ENCODE results near the gene TOMM5. TPM values are rescaled to one million over a fixed set of nuclear protein-coding genes. Genes with fewer than 3 reads are reported as not detected.
A peak's percentile ranks its signal among the peaks of the same experiment; 100 is the strongest.

The TOMM5 gene
- total RNA-seq (2014; rRNA removed) = 167 and 190 TPM in 2 replicates
- 186 TPM for polyA plus RNA-seq (2012)

DNA sequence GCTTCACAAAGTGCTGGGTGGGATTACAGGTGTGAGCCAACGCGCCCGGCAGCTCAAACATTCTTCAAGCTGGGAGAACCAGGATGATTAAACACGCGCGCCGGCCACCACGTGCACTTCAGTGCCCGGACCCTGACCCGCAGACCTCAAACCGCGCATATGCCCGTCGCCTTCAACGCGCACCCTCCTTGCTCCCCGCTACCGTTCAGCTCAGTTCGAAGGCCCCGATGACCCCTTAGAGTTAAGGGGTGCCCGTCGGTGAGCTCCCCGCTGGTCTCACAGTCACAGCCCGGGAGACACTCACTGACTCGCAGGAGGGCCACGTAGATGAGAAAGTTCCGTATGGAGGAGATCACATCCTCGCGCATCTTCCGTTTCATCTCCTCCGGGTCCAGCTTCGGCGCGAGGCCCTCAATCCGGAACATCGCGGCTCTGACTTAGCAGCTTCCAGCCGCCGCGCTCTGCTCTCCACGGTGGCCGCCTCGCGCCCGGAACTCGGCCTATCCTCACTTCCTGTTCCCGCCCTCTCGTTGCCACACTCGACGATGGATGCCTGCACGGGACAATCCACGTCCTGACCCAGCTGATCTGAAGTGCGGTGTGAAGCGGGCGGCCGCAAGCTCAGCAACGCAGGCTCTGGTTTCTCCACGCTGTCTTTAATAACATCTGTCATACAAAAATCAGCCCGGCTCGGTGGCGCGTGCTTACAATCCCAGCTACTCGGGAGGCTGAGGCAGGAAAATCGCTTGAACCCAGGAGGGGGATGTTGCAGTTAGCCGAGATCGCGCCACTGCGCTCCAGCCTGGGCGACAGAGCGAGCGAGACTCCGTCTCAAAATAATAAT, at the start of gene TOMM5:
TSS of gene TOMM5 (minus strand) at position 490 of the 844 bp plus-strand sequence. CDS start at position 425, 65 bp downstream.
- peak; percentile 92 for DNase-seq (ENCODE audit: low read depth)

DNA sequence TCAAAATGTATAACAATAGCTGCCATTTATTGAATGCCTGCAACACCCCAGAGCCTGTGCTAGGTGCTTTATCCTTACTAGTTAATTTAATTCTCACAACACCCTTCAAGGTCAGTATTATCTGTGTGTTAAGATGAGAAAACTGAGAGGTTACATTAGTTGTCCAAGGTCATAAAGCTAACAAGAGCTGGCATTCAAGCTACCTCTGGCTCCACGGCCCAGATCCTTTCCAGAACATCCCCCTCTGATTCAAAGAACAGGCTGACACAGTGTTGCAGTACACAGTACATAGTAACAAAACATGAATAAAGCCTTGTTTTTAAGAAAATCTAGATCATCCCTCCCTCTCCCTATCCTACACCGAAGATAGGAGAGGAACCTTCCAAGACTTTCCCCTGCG, 48.9 kb upstream of the TOMM5 start:
- no peak for DNase-seq (ENCODE audit: low read depth)

DNA sequence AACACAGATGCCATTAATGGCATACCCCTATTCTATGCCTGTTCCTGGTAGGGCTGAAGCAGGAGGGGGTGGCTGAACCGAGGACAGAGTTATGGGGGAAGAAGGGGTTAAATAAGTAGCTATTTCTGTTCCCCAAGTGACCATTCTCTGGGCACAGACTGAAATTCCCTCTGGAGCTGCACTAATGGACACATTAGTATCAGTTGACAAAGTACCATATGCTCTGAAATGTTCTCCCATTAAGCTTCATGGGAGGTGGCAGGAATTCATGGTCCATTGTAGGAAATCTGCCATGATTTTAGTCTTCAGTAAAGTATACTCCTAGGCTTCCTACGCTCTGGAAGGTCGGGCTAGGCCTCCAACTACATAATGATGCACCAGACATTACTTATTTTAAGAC, 47.8 kb upstream of the TOMM5 start:
- DNase-seq (ENCODE audit: low read depth) = no peak

DNA sequence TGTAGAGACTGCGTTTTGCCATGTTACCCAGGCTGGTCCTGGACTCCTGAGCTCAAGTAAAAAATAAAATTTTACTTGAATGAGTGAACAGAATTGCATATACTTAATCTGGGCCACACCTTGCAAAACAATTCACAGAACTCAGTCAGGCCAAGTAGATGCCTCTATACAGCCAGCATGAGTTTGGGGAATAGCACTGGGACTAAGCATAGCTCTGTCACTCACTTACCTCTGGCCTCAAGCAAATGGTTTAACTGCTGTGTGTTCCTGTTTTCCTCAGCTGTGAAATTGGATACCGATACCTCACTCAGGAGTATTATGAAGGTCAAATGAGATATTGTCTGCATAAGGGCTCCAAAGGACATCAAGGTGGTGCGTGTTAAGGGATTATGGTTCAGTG, 47.4 kb upstream of the TOMM5 start:
- DNase-seq (ENCODE audit: low read depth) = no peak

DNA sequence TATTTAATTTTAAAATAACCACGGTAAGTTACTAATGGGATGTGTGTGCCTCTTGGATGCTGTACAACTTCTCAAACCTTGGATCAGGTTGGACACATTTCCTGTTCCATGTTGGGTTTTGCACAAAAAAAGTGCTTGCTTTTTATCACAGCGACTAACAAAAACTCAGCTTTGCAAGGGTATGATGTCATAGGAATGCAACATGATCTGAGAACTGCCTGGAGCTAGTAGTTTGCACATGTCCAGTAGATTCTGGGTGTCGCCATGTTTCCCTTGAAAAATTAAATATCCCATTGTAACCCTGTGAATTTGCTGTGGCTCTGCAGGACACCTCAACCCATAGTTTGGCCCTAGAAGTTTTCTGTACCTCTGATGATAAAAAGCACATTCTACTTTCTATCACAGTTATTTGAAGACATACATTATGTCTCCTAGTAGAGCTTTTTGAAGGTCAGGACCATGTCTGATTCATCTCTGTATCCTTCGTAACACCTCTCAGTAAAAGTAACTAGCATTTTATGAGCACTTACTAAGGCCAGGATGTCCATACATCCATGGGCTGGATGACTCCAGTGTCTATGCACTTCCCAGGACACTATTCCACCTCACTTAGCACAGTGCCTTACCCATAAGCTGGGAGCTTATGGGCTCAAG, 46.8 kb upstream of the TOMM5 start:
- peak; percentile 37 for DNase-seq (ENCODE audit: low read depth)

DNA sequence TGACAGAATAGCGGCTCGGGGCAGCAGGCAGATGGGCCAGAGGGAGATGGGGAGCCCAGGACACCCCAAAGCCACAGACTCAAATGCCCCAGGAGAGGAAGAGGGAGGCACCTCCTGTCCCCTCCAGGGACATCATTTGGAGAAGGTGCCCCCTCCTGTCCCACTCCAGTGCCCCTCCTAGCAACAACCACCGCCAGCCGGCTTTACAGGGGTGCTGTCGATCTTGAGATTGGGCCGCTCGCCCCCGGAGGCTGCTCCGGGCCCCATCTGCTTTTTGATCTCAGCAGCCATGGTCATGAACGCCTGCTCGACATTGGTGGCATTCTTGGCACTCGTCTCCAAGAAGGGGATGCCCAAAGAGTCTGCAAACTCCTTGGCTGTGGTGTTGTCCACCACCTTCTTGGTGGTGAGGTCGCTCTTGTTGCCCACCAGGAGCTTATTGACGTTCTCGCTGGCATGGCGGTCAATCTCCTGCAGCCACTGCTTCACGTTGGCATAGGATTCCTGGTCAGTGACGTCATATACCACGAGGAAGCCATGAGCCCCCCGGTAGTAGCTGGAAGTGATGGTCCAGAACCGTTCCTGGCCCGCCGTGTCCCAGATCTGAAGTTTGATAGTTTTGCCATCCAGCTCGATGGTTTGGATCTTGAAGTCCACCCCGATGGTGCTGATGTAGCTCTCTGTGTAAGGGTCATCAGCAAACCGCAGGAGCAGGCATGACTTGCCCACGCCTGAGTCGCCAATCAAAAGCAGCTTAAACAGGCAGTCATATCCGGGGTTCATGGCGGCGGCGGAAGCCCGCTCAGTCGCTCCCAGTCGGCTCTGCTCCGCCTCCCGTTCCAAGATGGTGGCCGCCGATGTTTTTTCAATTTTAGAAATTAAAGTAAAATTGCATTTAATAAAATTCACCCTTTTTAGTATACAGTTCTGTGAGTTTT, 44.4 kb upstream of the TOMM5 start:
- DNase-seq (ENCODE audit: low read depth) = no peak

DNA sequence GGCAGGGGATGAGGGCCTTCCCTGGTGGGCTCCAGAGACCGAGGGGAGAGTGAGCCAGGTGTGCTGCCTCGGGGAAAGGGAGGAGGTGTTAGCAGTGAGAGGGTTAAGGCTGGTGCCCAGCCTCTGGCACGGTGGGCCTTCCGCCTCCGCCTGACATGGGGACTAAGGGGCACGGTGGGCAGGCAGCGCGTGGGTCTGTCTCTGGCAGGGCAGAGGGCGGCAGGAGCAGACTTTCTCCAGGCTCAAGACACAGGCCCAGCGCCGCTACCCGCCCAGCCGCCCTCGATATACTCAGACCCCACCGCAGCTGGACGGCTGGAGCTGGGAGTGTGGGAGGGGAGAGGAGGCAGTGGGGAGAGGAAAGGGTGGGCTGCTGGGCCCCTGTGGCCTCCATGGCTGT, 43.4 kb upstream of the TOMM5 start:
- DNase-seq (ENCODE audit: low read depth) = no peak

DNA sequence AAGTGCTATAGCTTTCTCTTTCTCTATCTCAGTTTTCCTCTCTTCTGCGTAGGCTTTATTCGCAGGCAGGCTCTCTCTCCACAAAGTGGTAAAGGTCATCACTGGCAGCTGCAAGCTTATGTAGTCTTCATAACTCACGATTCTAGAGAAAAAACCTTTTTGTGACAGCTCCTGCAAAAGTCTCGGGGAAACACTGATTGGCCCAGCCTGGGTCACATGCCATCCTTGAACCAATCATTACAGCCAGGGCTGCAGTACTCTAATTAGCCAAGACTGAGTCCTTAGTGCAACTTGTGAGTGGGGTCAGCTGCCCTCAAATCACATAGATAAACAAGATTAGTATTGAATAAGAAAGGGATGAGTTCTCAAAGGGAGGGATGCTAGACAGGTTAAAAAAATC, 40.1 kb upstream of the TOMM5 start:
- peak; percentile 28 for DNase-seq (ENCODE audit: low read depth)

DNA sequence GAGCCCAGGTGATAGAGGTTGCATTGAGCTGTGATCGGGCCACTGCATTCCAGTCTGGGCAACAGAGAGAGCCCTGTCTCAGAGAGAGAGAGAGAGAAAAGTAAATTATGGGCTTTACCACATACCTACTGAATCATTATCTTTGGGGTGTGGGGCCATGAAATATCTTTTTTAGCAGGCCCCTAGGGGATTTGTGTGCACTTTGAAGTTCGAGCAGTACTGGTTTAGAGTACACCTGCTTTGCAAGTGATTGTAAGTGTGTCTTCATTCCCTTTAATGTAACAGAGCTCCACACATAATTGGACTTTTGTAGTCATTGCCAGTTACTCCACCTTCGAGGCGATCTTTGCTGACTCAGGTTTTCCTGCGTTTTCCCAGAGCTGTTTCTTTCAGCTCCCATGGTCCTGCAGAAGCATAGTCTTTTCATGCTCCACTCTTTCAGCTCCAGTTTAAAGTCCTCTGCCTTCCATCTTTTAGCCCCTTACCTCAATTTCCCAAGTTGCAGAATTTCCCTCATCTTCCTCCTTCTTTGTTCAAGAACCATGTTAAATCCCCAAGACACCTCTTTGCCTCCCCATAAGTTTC, 34.4 kb upstream of the TOMM5 start:
- DNase-seq (ENCODE audit: low read depth) = no peak

DNA sequence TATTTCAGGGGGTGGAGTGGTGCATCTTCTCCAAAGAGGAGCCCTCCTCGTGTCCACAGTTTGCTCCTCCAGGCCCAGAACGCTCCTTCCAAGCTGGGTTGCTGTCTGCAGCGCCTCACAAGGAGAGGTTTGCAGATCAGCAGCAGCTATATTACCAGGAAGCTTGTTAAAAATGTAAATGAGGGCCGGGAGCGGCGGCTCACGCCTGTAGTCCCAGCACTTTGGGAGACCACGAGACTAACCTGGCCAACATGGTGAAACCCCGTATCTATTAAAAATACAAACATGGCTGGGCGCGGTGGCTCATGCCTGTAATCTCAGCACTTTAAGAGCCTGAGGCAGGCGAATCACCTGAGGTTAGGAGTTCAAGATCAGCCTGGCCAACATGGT, 33.4 kb upstream of the TOMM5 start:
- no peak for DNase-seq (ENCODE audit: low read depth)

DNA sequence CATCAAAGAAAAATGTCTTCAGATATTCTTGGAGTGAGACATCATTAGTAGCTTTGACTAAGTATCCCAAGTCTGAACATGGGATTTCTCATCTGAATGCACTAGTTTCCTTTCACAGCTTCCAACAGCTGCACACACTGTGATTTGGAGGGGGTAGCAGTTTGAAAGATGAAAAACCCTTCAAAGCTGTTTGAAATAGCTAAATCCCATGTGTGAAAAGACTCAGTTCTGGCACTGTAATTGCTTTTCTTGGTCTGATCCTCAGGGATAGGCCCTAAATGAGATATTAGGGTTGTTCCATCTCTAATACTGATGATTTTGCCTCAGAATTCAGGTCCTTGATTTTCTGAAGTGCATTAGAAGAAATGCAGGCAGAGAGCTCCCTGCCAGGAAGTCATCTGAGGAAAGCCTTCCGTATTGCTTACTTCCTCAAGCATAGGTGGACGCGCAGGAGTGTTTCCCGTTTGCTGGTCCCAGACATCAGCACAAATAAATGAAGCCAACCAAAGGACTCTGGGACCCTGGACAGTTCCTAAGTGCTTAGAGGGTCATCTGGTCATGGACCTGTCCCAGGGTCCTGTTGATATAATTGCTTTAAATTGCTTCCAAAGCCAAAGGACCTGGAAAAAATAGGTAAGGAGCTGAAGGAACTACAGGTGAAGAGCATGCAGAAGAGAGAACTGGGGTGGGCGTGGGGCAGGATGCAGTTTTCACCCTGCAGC, 32.8 kb upstream of the TOMM5 start:
- DNase-seq (ENCODE audit: low read depth) = no peak

DNA sequence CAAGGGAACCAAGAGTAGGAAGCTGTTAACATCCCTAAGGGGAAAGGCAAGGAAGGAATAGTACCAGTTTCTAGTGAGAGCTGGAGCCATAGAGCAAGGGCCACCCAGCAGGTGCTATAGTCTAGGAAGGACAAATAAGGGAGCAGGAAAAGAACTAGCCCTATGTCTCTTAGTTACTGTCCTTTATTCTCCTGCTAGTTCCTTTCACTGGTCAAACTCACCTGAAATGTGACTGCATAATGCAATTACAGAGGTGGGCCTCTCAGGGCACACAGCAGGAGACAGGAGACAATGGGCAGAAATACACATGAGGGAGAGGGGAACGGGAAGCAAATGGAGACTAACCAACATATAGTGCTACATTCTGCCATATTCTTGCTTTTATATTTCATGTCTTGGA, 31.7 kb upstream of the TOMM5 start:
- no peak for DNase-seq (ENCODE audit: low read depth)

DNA sequence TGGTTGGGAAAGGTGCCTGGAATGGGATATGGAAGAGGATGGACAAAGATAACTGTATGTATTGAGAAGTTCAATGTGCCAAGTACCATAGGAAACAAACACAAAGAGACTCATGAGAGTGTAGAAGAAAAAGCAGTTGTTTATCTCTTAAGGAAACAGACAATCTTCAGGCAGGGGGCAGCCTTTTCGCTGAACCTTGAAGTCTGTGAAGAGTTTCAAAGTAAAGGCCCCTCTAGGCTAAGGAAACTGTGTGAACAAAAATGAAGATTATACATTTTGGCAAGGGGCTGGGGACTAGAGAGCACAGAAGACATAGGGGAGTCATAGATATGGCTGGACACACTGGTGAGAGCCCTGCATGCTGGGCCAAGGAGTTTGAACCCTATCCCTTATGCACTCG, 30.9 kb upstream of the TOMM5 start:
- DNase-seq (ENCODE audit: low read depth) = no peak

DNA sequence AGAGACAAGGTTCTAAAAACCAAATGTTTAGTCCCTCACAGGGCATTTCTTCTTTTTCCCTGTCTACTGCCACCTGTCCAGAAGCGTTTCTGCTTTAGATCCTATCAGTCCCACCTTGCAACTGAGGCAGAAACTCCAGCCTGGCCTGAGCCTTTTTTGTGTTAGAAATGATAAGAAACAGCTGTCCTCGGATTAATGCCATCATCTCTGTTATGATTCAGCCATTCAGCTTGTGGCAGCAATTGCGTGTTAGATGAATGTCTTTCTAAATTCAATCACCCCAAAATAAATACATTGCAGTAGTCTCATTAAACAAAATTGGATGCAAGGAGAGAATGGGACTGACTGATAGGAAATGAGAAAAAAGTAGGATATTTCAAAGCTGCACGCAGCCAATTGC, 30.1 kb upstream of the TOMM5 start:
- DNase-seq (ENCODE audit: low read depth) = no peak

DNA sequence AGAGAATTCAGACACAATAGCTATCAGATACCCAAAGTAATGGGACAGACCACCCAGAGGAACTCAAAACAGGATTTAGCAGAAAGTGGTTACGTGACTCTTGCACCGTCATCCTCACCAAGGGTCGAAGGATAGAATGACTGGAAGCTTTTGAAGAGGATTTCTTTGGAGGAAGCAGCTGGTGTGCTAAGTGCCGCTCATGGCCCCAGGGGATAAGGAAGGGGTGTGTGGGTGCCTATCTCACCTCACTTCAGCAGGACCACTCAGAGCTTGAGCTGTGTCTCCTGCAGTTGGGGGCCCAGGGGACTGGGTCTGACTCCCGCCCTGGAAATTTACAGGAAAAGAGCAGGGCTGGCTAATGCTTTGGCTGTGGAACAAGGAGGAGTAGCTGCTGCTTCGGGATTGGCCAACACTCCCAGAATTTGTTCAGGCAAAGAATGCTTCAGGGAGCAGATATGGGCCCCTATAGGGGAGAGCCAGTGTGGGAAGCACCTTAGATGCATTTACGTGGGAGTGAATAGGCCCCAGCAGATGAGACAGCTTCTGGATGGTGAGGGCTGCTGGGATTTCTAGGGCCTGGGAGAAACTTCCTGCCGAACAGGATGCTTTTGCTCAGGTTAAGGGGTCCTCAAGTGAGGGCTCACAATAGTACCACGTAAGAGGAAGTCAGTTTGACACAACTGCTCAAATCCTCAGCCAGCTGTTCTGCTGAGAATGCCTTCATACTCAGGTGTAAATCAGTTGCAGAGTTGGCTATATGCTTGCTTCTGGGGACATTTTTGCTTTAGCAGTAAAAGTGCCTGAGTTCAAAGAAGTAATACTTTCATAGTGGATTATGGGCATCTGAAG, 29.1 kb upstream of the TOMM5 start:
- DNase-seq (ENCODE audit: low read depth) = no peak

DNA sequence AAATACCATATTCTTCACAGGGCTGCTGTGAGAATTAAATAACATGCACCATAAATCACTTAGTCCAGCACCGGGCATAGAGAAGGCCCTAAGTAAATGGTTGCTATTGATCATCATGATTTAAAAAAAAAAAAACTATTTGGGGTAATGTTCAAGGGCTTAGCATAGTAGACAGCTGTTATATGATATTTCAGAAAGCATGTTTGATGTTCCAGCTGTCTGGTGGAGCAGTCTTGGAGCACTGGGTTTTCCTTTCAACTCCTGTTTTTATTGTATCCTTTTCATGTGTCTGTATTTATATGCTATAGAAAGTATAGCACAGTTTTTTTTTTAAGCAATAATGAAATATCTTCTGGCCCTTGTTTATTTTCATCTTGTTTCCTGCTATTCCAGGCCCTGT, 28.0 kb upstream of the TOMM5 start:
- peak; percentile 35 for DNase-seq (ENCODE audit: low read depth)

DNA sequence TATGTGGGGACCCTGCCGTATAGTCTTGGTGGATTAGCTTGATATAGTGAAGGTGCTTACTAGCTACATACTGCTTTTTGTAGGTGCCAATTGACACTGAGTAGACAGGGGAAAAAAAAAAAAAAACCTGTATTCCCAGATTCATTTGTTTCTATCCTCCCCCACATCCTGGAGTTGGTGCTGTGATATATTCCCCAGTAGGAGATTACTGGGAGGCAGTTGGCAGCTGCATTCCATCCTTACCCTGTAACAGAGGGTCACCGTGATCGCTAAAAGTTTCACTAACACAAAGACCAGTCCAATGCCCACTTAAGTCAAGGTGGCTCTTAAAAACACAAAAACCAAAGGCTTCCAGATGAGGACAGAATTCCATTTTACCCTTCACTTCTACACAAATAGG, 27.4 kb upstream of the TOMM5 start:
- DNase-seq (ENCODE audit: low read depth) = peak; percentile 31

DNA sequence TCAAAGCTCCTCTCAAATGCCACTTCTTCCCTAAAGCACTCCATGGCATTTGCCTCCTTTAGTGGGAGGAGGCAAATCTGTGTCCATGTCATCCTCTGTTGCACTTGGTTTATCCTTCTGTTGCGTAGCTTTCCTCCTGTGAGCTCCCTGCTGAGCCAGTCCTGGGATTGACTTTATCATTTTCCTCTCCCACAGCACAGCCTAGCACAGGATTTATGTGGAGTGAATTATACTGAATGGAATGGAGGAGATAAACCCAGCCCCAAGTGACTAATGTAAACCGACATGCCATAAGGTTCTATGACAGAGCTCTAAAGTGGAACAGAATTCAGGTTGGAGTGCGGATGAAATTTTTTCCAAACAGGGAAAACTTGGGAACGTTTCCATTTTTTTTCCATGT, 26.4 kb upstream of the TOMM5 start:
- peak; percentile 74 for DNase-seq (ENCODE audit: low read depth)

DNA sequence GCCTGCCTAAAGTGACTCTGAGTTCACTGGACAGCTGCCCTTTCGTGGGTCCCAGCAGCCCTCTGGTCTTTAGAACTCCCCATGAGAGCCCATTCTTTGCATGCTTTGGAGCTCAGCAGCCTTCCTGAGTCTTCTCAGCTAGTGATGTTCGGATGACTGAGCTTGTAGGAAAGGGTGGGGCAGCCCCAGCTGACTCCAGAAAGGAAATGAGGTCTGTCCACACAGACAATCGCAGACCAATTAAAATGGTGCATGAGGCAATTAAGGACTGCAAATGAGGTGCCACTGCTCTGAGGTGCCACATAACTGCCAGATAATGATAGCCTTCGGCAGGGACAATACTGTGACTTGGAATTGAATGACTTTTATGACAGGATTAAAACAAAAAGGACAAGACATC, 25.4 kb upstream of the TOMM5 start:
- peak; percentile 77 for DNase-seq (ENCODE audit: low read depth)

DNA sequence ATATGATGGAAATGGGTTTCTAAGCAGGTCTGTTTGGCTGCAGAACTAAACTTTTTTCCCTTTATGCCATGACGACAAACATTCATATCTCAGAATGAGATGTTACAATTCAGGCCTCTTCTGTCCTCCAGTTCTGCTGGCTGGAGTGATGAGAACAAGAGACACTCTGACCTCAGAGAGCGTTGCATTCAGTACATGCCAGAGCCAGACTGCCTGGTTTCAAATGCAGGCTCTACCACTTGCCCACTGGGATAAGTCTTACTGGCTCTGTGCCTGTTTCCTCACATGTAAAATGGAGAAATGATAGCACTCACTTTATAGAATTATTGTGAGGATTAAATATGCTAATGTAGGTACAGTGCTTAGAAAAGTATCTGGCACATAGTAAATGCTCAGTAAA, 24.8 kb upstream of the TOMM5 start:
- no peak for DNase-seq (ENCODE audit: low read depth)

Data from LHCN-M2 (cell line).